Measurements from ENCODE around the gene BBS2.

- no peak for TF ChIP-seq CTCF (IDR thresholded peaks at IDR 0.05)
- no peak for TF ChIP-seq POLR2A (IDR thresholded peaks at IDR 0.05)
Observed at GRCh38 chr16:56460101-56460500, 59.7 kb downstream of the BBS2 start.
